ENCODE results near the gene VWA8.
"Not testable (repeated sequence)": the region's sequence is repeated elsewhere in the genome, so short reads cannot be mapped to it uniquely, and the experiment has no call there.

The VWA8 gene

GRCh38 chr13:41756198-41756880 lies 204.6 kb downstream of the VWA8 start:
- intact Hi-C loops (cut with DNase I; ENCODE audit: low total_unique reads): no loop called here
- TF ChIP-seq CTCF (IDR thresholded peaks at IDR 0.05): no peak
- no peak for DNase-seq
- Histone ChIP-seq H3K4me3 (no peak overlapping the region), H3K9me3 (no peaks in the 10 kb centered on the region), H3K27ac (no peak overlapping the region), H3K4me1 (peaks cover 0 to 16% (median 0%) of the 10 kb centered on the region in 4 donors), H3K27me3 (no peaks in the 10 kb centered on the region), H3K36me3 (no peaks in the 10 kb centered on the region)

GRCh38 chr13:41751734-41752445 lies 209.0 kb downstream of the VWA8 start:
- Histone ChIP-seq H3K4me3 (no peak overlapping the region), H3K4me1 (peaks cover 0 to 22% (median 0%) of the 10 kb centered on the region in 4 donors), H3K27ac (no peak overlapping the region), H3K27me3 (no peaks in the 10 kb centered on the region), H3K9me3 (no peaks in the 10 kb centered on the region), H3K36me3 (peaks cover 0 to 11% (median 0%) of the 10 kb centered on the region in 3 donors)
- DNase-seq: no peak
- TF ChIP-seq CTCF (IDR thresholded peaks at IDR 0.05): no peak
- intact Hi-C loops (cut with DNase I; ENCODE audit: low total_unique reads): no loop called here

GRCh38 chr13:41751277-41751676 lies 209.6 kb downstream of the VWA8 start:
- Histone ChIP-seq H3K9me3 (no peaks in the 10 kb centered on the region), H3K27me3 (no peaks in the 10 kb centered on the region)
- intact Hi-C loops (cut with DNase I; ENCODE audit: low total_unique reads): no loop called here

GRCh38 chr13:41746259-41746658 lies 214.7 kb downstream of the VWA8 start:
- Histone ChIP-seq H3K27ac (no peak overlapping the region), H3K4me1 (peaks cover 0 to 6% (median 0%) of the 10 kb centered on the region in 4 donors), H3K36me3 (peaks cover 0 to 11% (median 4%) of the 10 kb centered on the region in 3 donors), H3K27me3 (no peaks in the 10 kb centered on the region), H3K4me3 (no peak overlapping the region), H3K9me3 (no peaks in the 10 kb centered on the region)
- no peak for DNase-seq
- no peak for TF ChIP-seq CTCF (IDR thresholded peaks at IDR 0.05)
- intact Hi-C loops (cut with DNase I; ENCODE audit: low total_unique reads): no loop called here

More at GRCh38 chr13:41751277-41751676, 209.6 kb downstream of the VWA8 start:
- H3K27ac ChIP-seq: no peak overlapping the region
- TF ChIP-seq CTCF (IDR thresholded peaks at IDR 0.05): no peak
- H3K4me1 ChIP-seq: peaks cover 0 to 19% (median 0%) of the 10 kb centered on the region in 4 donors
- no peak for DNase-seq
- peaks cover 0 to 11% (median 4%) of the 10 kb centered on the region in 3 donors for H3K36me3 ChIP-seq
- H3K4me3 ChIP-seq: no peak overlapping the region

- H3K4me1 ChIP-seq; DNase-seq; H3K27me3 ChIP-seq; H3K27ac ChIP-seq; intact Hi-C loops (cut with DNase I; ENCODE audit: low total_unique reads); H3K4me3 ChIP-seq; H3K9me3 ChIP-seq: not testable (repeated sequence)
- H3K36me3 ChIP-seq: peaks cover 0 to 11% (median 4%) of the 10 kb centered on the region in 3 donors
These were observed 215.4 kb downstream of the VWA8 start for GRCh38 chr13:41745496-41745895.

GRCh38 chr13:41742917-41743552 lies 217.9 kb downstream of the VWA8 start:
- intact Hi-C loops (cut with DNase I; ENCODE audit: low total_unique reads): no loop called here
- H3K9me3 ChIP-seq: no peaks in the 10 kb centered on the region
- no peak for DNase-seq
- H3K36me3 ChIP-seq: peaks cover 0 to 4% (median 0%) of the 10 kb centered on the region in 3 donors
- no peaks in the 10 kb centered on the region for H3K27me3 ChIP-seq
- H3K4me1 ChIP-seq: peaks cover 0 to 7% (median 0%) of the 10 kb centered on the region in 4 donors
- no peak for TF ChIP-seq CTCF (IDR thresholded peaks at IDR 0.05)
- H3K27ac ChIP-seq: no peak overlapping the region
- no peak overlapping the region for H3K4me3 ChIP-seq

Measured in tibial artery (tissue), 4 donors.